HEK293 (cell line): ENCODE results near the gene SPC25.

Source experiments
- CTCF ChIA-PET: fragments of 350-600 bp; formaldehyde crosslinking; extraction: SDS; loops from one replicate; lab custom pipeline; 2021; ENCODE audit warnings: antibody characterized with exemption; lab: Yijun Ruan, JAX
- POLR2A ChIA-PET: fragments of 300-600 bp; formaldehyde crosslinking; extraction: SDS; loops from one replicate; lab custom pipeline; 2020; ENCODE audit warnings: antibody characterized with exemption, inconsistent platforms; lab: Yijun Ruan, JAX
- H3K27ac ChIP-seq: fragments of 200-500 bp; sonication (Bioruptor generic); 2 replicates; pipeline ENCODE4 v1.5.1; 2014; ENCODE audit warnings: low read depth, low read length, control low read depth, inconsistent platforms; ENCODE audit errors: extremely low read depth
- H3K36me3 ChIP-seq, 2 experiments: fragments of 200-500 bp in 1 of 2; sonication (Bioruptor generic) in 1 of 2; 1 replicate in 1 of 2; 2 replicates in 1 of 2; pipeline ENCODE4 v1.5.1; 2014 to 2017; ENCODE audit warnings: inconsistent platforms in 2 of 2, low read length in 2 of 2; ENCODE audit not compliant: control insufficient read depth in 2 of 2, insufficient read depth in 1 of 2
- H3K4me1 ChIP-seq: fragments of 200-500 bp; sonication (Bioruptor generic); 2 replicates; pipeline ENCODE4 v1.5.1; 2014; ENCODE audit warnings: mild to moderate bottlenecking, low read length, inconsistent platforms; ENCODE audit not compliant: control insufficient read depth, insufficient read depth
- H3K4me3 ChIP-seq: 2 replicates; pipeline ENCODE4 v1.5.1; 2011; ENCODE audit warnings: low read depth, mild to moderate bottlenecking, control low read depth, low read length, moderate library complexity
- H3K9me3 ChIP-seq: fragments of 200-500 bp; sonication (Bioruptor generic); 2 replicates; pipeline ENCODE4 v1.5.1; 2014; ENCODE audit warnings: low read depth, low read length, inconsistent platforms; ENCODE audit not compliant: control insufficient read depth, insufficient read depth
- FEZF1 ChIP-seq: fragments of 450-650 bp; formaldehyde crosslinking; IDR thresholded peaks from 2 replicates; pipeline ENCODE4 v1.5.1; 2016; ENCODE audit warnings: missing biosample characterization, missing genetic modification characterization
- GLIS1 ChIP-seq: fragments of 450-650 bp; formaldehyde crosslinking; IDR thresholded peaks from 2 replicates; pipeline ENCODE4 v1.5.1; 2016; ENCODE audit warnings: missing biosample characterization, missing genetic modification characterization
- GLIS2 ChIP-seq: fragments of 450-650 bp; formaldehyde crosslinking; IDR thresholded peaks from 2 replicates; pipeline ENCODE4 v1.5.1; 2016; ENCODE audit warnings: missing biosample characterization, missing genetic modification characterization
- WT1 ChIP-seq: fragments of 450-650 bp; formaldehyde crosslinking; IDR thresholded peaks from 2 replicates; pipeline ENCODE4 v1.5.1; 2016; ENCODE audit warnings: missing biosample characterization, missing genetic modification characterization
- ZIC2 ChIP-seq: fragments of 450-650 bp; formaldehyde crosslinking; IDR thresholded peaks from 2 replicates; pipeline ENCODE4 v1.5.1; 2016; ENCODE audit warnings: missing biosample characterization, missing genetic modification characterization
- ZNF169 ChIP-seq: fragments of 450-650 bp; formaldehyde crosslinking; IDR thresholded peaks from 2 replicates; pipeline ENCODE4 v1.5.1; 2016; ENCODE audit warnings: missing biosample characterization, missing genetic modification characterization
- ZNF214 ChIP-seq: fragments of 450-650 bp; formaldehyde crosslinking; IDR thresholded peaks from 2 replicates; pipeline ENCODE4 v1.5.1; 2017; ENCODE audit warnings: missing biosample characterization, mild to moderate bottlenecking, missing genetic modification characterization, borderline replicate concordance
- ZNF266 ChIP-seq: fragments of 450-650 bp; formaldehyde crosslinking; IDR thresholded peaks from 2 replicates; pipeline ENCODE4 v1.5.1; 2016; ENCODE audit warnings: missing biosample characterization, missing genetic modification characterization, low read depth
- ZNF529 ChIP-seq: fragments of 450-650 bp; formaldehyde crosslinking; IDR thresholded peaks from 2 replicates; pipeline ENCODE4 v1.5.1; 2017; ENCODE audit warnings: missing genetic modification characterization, missing biosample characterization; ENCODE audit not compliant: insufficient replicate concordance
- ZNF544 ChIP-seq: fragments of 450-650 bp; formaldehyde crosslinking; IDR thresholded peaks from 2 replicates; pipeline ENCODE4 v1.5.0; 2017; ENCODE audit warnings: missing biosample characterization, missing genetic modification characterization
- ZNF548 ChIP-seq: fragments of 450-650 bp; formaldehyde crosslinking; IDR thresholded peaks from 2 replicates; pipeline ENCODE4 v1.5.1; 2016; ENCODE audit warnings: missing biosample characterization, missing genetic modification characterization
- ZNF549 ChIP-seq: fragments of 450-650 bp; IDR thresholded peaks from 2 replicates; pipeline ENCODE4 v1.5.1; 2018; ENCODE audit warnings: missing biosample characterization, missing genetic modification characterization, mild to moderate bottlenecking, inconsistent platforms, moderate library complexity
- ZNF747 ChIP-seq: fragments of 450-650 bp; formaldehyde crosslinking; IDR thresholded peaks from 2 replicates; pipeline ENCODE4 v1.5.1; 2016; ENCODE audit warnings: missing biosample characterization, missing genetic modification characterization
- TF ChIP-seq, protein P1 (sequence below): fragments of 450-650 bp; formaldehyde crosslinking; IDR thresholded peaks from 2 replicates; pipeline ENCODE4 v1.5.1; 2016; ENCODE audit warnings: missing biosample characterization, missing genetic modification characterization
- TF ChIP-seq, protein P2 (sequence below): fragments of 450-650 bp; IDR thresholded peaks from 2 replicates; pipeline ENCODE4 v1.5.1; 2018; ENCODE audit warnings: missing biosample characterization, mild to moderate bottlenecking, missing genetic modification characterization
- TF ChIP-seq, protein P3 (sequence below): fragments of 450-650 bp; formaldehyde crosslinking; IDR thresholded peaks from 2 replicates; pipeline ENCODE4 v1.5.1; 2017; ENCODE audit warnings: missing biosample characterization, missing genetic modification characterization

SPC25 gene

DNA sequence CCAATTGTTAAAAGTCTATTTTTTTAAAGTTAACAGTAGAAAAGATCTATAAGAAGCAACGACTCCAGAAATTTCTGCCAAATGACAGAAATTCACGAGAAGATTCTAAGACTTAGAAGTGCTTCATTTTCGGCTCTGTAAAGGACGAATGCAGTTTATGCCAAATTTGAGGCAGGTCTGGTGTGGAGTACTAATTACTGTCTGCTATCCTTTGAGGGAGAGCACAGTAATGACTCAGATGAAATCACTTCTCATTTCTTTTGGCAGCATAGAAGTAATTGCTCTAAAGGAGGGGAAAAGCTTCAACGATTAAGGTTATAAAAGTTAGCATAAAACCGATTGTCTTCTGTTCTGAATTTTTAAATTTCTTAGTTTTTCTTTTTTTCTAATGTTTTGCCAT lies 22.2 kb upstream of the SPC25 start (continued):
- TF ChIP-seq ZNF529 (tag by site-specific recombination), result no peak
- no peak for TF ChIP-seq ZNF544 (tag by site-specific recombination)
- TF ChIP-seq ZNF549 (tag by site-specific recombination), result no peak
- no peak for TF ChIP-seq GLIS2 (tag by site-specific recombination)
- TF ChIP-seq ZNF548, result no peak
- TF ChIP-seq ZNF214, result no peak
- TF ChIP-seq, protein P1, sequence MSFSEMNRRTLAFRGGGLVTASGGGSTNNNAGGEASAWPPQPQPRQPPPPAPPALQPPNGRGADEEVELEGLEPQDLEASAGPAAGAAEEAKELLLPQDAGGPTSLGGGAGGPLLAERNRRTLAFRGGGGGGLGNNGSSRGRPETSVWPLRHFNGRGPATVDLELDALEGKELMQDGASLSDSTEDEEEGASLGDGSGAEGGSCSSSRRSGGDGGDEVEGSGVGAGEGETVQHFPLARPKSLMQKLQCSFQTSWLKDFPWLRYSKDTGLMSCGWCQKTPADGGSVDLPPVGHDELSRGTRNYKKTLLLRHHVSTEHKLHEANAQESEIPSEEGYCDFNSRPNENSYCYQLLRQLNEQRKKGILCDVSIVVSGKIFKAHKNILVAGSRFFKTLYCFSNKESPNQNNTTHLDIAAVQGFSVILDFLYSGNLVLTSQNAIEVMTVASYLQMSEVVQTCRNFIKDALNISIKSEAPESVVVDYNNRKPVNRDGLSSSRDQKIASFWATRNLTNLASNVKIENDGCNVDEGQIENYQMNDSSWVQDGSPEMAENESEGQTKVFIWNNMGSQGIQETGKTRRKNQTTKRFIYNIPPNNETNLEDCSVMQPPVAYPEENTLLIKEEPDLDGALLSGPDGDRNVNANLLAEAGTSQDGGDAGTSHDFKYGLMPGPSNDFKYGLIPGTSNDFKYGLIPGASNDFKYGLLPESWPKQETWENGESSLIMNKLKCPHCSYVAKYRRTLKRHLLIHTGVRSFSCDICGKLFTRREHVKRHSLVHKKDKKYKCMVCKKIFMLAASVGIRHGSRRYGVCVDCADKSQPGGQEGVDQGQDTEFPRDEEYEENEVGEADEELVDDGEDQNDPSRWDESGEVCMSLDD (tag by site-specific recombination), result no peak
- TF ChIP-seq, protein P2, sequence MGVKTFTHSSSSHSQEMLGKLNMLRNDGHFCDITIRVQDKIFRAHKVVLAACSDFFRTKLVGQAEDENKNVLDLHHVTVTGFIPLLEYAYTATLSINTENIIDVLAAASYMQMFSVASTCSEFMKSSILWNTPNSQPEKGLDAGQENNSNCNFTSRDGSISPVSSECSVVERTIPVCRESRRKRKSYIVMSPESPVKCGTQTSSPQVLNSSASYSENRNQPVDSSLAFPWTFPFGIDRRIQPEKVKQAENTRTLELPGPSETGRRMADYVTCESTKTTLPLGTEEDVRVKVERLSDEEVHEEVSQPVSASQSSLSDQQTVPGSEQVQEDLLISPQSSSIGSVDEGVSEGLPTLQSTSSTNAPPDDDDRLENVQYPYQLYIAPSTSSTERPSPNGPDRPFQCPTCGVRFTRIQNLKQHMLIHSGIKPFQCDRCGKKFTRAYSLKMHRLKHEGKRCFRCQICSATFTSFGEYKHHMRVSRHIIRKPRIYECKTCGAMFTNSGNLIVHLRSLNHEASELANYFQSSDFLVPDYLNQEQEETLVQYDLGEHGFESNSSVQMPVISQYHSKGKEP, result no peak
- no peak for TF ChIP-seq WT1 (tag by site-specific recombination)
- TF ChIP-seq, all 188 proteins: peak for 0

DNA sequence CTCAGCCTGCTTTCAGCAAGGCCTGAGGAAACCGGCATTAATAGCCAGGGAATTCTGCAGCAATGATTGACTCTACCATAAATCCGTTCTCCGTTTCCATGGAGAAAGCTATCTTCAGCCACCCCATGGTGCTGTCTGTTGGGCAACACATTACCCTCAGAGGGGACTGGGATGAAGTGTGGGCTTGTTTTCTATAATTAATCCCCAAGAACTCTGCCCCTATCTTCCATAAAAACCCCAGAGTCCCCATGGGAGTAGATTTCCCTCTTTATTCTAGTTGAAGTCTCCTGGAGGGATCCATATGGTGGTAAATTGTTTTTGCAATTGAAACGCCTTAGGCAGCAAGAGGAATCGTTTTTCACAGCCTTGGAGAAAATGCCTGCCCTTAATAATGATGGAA lies 20.1 kb upstream of the SPC25 start:
- Histone ChIP-seq H3K4me3 (no peak overlapping the region), H3K9me3 (no peaks in the 10 kb centered on the region), H3K27ac (no peak overlapping the region), H3K36me3 (no peaks in the 10 kb centered on the region), H3K4me1 (no peaks in the 10 kb centered on the region)
- POLR2A ChIA-PET, result interaction anchor here (1.1 kb wide), 1 partner anchor 20 kb away, joined by 3 read pairs; the partner anchor contains the start of gene SPC25
- CTCF ChIA-PET, result interaction anchor here (0.9 to 2.3 kb wide), 2 partner anchors 11 to 136 kb away, joined by 3 to 6 read pairs; no protein-coding TSS in a partner anchor
- TF ChIP-seq ZIC2 (tag by site-specific recombination), result peak; percentile 96
- 0 out of 2 replicates have a peak, but pooled peaks have one; percentile 9 for TF ChIP-seq GLIS1 (tag by site-specific recombination)
- TF ChIP-seq, protein P3, sequence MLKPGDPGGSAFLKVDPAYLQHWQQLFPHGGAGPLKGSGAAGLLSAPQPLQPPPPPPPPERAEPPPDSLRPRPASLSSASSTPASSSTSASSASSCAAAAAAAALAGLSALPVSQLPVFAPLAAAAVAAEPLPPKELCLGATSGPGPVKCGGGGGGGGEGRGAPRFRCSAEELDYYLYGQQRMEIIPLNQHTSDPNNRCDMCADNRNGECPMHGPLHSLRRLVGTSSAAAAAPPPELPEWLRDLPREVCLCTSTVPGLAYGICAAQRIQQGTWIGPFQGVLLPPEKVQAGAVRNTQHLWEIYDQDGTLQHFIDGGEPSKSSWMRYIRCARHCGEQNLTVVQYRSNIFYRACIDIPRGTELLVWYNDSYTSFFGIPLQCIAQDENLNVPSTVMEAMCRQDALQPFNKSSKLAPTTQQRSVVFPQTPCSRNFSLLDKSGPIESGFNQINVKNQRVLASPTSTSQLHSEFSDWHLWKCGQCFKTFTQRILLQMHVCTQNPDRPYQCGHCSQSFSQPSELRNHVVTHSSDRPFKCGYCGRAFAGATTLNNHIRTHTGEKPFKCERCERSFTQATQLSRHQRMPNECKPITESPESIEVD (tag by site-specific recombination), result no peak
- no peak for TF ChIP-seq ZNF169
- TF ChIP-seq ZNF747 (tag by site-specific recombination), result no peak
- TF ChIP-seq FEZF1 (tag by site-specific recombination), result 0 out of 2 replicates have a peak, but pooled peaks have one; percentile 25

DNA sequence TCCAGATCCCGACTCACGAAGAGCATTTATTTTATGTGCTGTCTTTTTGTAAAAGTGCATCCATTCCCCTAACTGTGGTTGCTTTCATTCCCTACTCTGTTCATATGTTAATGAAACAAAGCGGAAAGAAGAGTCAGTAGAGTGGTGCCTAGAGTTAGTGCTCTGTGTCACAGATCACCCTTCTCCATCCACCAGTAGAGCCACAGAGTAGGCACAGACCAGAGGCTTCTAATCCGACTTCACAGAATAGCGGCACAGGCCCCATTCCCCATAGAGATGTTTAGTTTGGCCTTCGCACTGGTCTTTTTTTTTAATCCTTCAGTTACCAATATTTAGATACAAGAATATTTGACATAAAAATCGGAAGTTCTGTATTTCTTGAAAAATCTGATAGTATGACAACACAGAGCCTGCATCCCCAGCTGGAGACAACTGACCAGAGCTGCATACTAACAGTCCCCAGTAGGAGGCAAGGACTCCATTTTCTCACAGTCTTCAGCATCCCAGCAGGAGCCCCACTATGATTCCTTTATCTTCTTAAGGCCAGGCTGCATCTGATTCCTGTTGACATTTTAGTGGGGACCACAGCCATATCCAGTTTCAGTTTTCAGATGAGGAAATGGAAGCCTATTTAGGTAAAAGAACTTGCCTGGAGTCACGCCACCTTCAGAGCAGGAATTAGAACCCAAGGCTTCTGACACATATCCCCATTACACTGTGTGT lies 17.9 kb upstream of the SPC25 start:
- POLR2A ChIA-PET, result no interaction called here

More for the DNA sequence above, 17.9 kb upstream of the SPC25 start:
- Histone ChIP-seq H3K27ac (no peak overlapping the region), H3K4me3 (no peak overlapping the region), H3K9me3 (no peaks in the 10 kb centered on the region), H3K36me3 (no peaks in the 10 kb centered on the region), H3K4me1 (no peaks in the 10 kb centered on the region)
- CTCF ChIA-PET, result interaction anchor here (0.6 kb wide), 1 partner anchor 366 kb away, joined by 4 read pairs; no protein-coding TSS in a partner anchor
- TF ChIP-seq ZIC2 (tag by site-specific recombination), result peak; percentile 72
- TF ChIP-seq ZNF266 (tag by site-specific recombination), result no peak
